H1 (cell line): ENCODE measurements around the gene GABRB2. TPM values are rescaled to one million over a fixed set of nuclear protein-coding genes. Genes with fewer than 3 reads are reported as not detected.

Source experiments
- CTCF ChIA-PET: fragments of 300-600 bp; sonication (Branson Sonifier 250); formaldehyde crosslinking; loops from one replicate; lab custom pipeline; 2021; ENCODE audit not compliant: partially characterized antibody; lab: Charles Lee
- POLR2A ChIA-PET: fragments of 300-600 bp; sonication (Branson Sonifier 250); formaldehyde crosslinking; loops from one replicate; lab custom pipeline; 2021; ENCODE audit warnings: inconsistent platforms; ENCODE audit not compliant: partially characterized antibody; lab: Charles Lee
- DNase-seq, 2 experiments: peaks; one replicate each; pipeline versions ENCODE4 v3.0.0 to v3.0.0-alpha.2; 2010 to 2022; ENCODE audit warnings: low spot score in 2 of 2, low read depth in 1 of 2, mixed read lengths in 1 of 2
- FAIRE-seq: peaks from 2 replicates; lab custom pipeline; 2011; peaks lifted over from hg19 to GRCh38; lab: Jason Lieb, UNC
- H2AFZ ChIP-seq: 2 replicates; pipeline ENCODE4 v1.8.1; 2012; ENCODE audit warnings: low read length, inconsistent platforms
- H2AK5ac ChIP-seq: 2 replicates; pipeline ENCODE4 v1.6.1; 2013; ENCODE audit warnings: low read depth, low read length
- H2BK120ac ChIP-seq: replicated peaks from 2 replicates; pipeline ENCODE3; 2013; ENCODE audit warnings: low read depth, low read length, inconsistent platforms
- H2BK12ac ChIP-seq: 2 replicates; pipeline ENCODE4 v1.6.1; 2013; ENCODE audit warnings: low read depth, low read length
- H2BK15ac ChIP-seq: 2 replicates; pipeline ENCODE4 v1.6.1; 2013; ENCODE audit warnings: low read length
- H2BK20ac ChIP-seq: 2 replicates; pipeline ENCODE4 v1.6.1; 2013; ENCODE audit warnings: low read length
- H2BK5ac ChIP-seq: 2 replicates; pipeline ENCODE4 v1.6.1; 2013; ENCODE audit warnings: low read depth, low read length
- H3K14ac ChIP-seq: 2 replicates; pipeline ENCODE4 v1.6.1; 2013; ENCODE audit warnings: inconsistent platforms; ENCODE audit not compliant: insufficient read length
- H3K18ac ChIP-seq: 2 replicates; pipeline ENCODE4 v1.6.1; 2013; ENCODE audit warnings: low read length; ENCODE audit errors: extremely low read depth
- H3K23ac ChIP-seq: 2 replicates; pipeline ENCODE4 v1.6.1; 2013; ENCODE audit warnings: inconsistent platforms; ENCODE audit not compliant: insufficient read length
- H3K23me2 ChIP-seq: 2 replicates; pipeline ENCODE4 v1.6.1; 2013; ENCODE audit warnings: low read depth, low read length
- H3K27ac ChIP-seq: 2 replicates; pipeline ENCODE4 v1.6.1; 2011; ENCODE audit warnings: low read depth, low read length, inconsistent platforms
- H3K27me3 ChIP-seq, 4 experiments: replicated peaks in 1 of 4; 1 replicate in 1 of 4; 2 replicates in 3 of 4; pipeline versions ENCODE4 v1.6.1 to v1.8.1; 2011 to 2013; ENCODE audit warnings: low read length in 3 of 4, mild to moderate bottlenecking in 3 of 4, inconsistent platforms in 2 of 4, mixed read lengths in 2 of 4, moderate library complexity in 1 of 4; ENCODE audit not compliant: control insufficient read depth in 3 of 4, insufficient read depth in 3 of 4; ENCODE audit errors: extremely low read depth in 1 of 4
- H3K36me3 ChIP-seq, 4 experiments: 2 replicates each; pipeline versions ENCODE4 v1.6.1 to v1.8.1; 2011 to 2013; ENCODE audit warnings: mild to moderate bottlenecking in 4 of 4, low read length in 3 of 4, moderate library complexity in 2 of 4, control low read depth in 1 of 4, inconsistent platforms in 1 of 4; ENCODE audit not compliant: insufficient read depth in 4 of 4, control insufficient read depth in 2 of 4
- H3K4ac ChIP-seq: replicated peaks from 2 replicates; pipeline ENCODE3; 2013; ENCODE audit warnings: low read length, low read depth, mixed read lengths, inconsistent platforms; ENCODE audit not compliant: insufficient read length
- H3K4me1 ChIP-seq, 4 experiments: replicated peaks in 1 of 4; 1 replicate in 1 of 4; 2 replicates in 3 of 4; pipeline versions ENCODE4 v1.6.1 to v1.8.1; 2011 to 2013; ENCODE audit warnings: low read length in 3 of 4, inconsistent platforms in 2 of 4, mixed read lengths in 1 of 4; ENCODE audit not compliant: insufficient read depth in 4 of 4, control insufficient read depth in 3 of 4
- H3K4me2 ChIP-seq, 2 experiments: 2 replicates each; pipeline versions ENCODE4 v1.6.1 to v1.8.1; 2011 to 2013; ENCODE audit warnings: low read depth in 2 of 2, low read length in 2 of 2, control low read depth in 1 of 2, inconsistent platforms in 1 of 2, mild to moderate bottlenecking in 1 of 2; ENCODE audit not compliant: insufficient read depth in 1 of 2
- H3K4me3 ChIP-seq, 4 experiments: fragments of 200-600, 300-600 bp in 1 of 4; sonication (generic), shearing (Covaris generic), sonication (Bioruptor Twin) in 1 of 4; 2 replicates each; pipeline versions ENCODE4 v1.5.1 to v1.8.1; 2011 to 2016; ENCODE audit warnings: low read length in 4 of 4, low read depth in 3 of 4, control low read depth in 2 of 4, inconsistent platforms in 2 of 4, mild to moderate bottlenecking in 2 of 4, mixed read lengths in 1 of 4, moderate library complexity in 1 of 4; ENCODE audit not compliant: insufficient read depth in 2 of 4; ENCODE audit errors: extremely low read depth in 1 of 4
- H3K56ac ChIP-seq: replicated peaks from 2 replicates; pipeline ENCODE3; 2013; ENCODE audit warnings: low read depth, mild to moderate bottlenecking, mixed read lengths, low read length, inconsistent platforms; ENCODE audit not compliant: insufficient read length
- H3K79me1 ChIP-seq: 2 replicates; pipeline ENCODE4 v1.6.1; 2013; ENCODE audit warnings: low read depth, low read length, control low read depth
- H3K79me2 ChIP-seq, 2 experiments: 2 replicates each; pipeline versions ENCODE4 v1.6.1 to v1.8.1; 2012 to 2013; ENCODE audit warnings: low read length in 2 of 2, mild to moderate bottlenecking in 2 of 2, inconsistent platforms in 1 of 2; ENCODE audit not compliant: insufficient read depth in 2 of 2, control insufficient read depth in 1 of 2
- H3K9ac ChIP-seq, 4 experiments: replicated peaks in 1 of 4; 1 replicate in 1 of 4; 2 replicates in 3 of 4; pipeline versions ENCODE4 v1.6.1 to v1.8.1; 2011 to 2013; ENCODE audit warnings: low read depth in 3 of 4, low read length in 3 of 4, control low read depth in 2 of 4, mild to moderate bottlenecking in 2 of 4, moderate library complexity in 2 of 4, inconsistent platforms in 1 of 4; ENCODE audit errors: extremely low read depth in 1 of 4
- H3K9me3 ChIP-seq, 2 experiments: 2 replicates each; pipeline versions ENCODE4 v1.6.1 to v1.8.1; 2012 to 2013; ENCODE audit warnings: mild to moderate bottlenecking in 2 of 2, moderate library complexity in 2 of 2, control low read depth in 1 of 2, inconsistent platforms in 1 of 2, low read depth in 1 of 2, low read length in 1 of 2, mixed read lengths in 1 of 2; ENCODE audit not compliant: insufficient read depth in 2 of 2
- H4K20me1 ChIP-seq, 2 experiments: replicated peaks in 1 of 2; 2 replicates each; pipeline versions ENCODE3 to v1.8.1; 2011 to 2013; ENCODE audit warnings: inconsistent platforms in 2 of 2, low read length in 2 of 2, mild to moderate bottlenecking in 1 of 2; ENCODE audit not compliant: insufficient read depth in 2 of 2, control insufficient read depth in 1 of 2
- H4K5ac ChIP-seq: 2 replicates; pipeline ENCODE4 v1.6.1; 2013; ENCODE audit warnings: low read length, low read depth, mixed read lengths, inconsistent platforms; ENCODE audit not compliant: insufficient read length
- H4K8ac ChIP-seq: 2 replicates; pipeline ENCODE4 v1.8.0; 2013; ENCODE audit warnings: mild to moderate bottlenecking, moderate library complexity, low read length, inconsistent platforms; ENCODE audit not compliant: insufficient read depth; ENCODE audit errors: extremely low read depth
- H4K91ac ChIP-seq: replicated peaks from 2 replicates; pipeline ENCODE3; 2013; ENCODE audit warnings: low read length, mixed read lengths, inconsistent platforms; ENCODE audit not compliant: insufficient read length
- BACH1 ChIP-seq: IDR thresholded peaks from 2 replicates; pipeline ENCODE4 v1.6.1; 2012; ENCODE audit warnings: low read length, improper control_type of control experiment
- CBX8 ChIP-seq: fragments of 300-800, 300-1000 bp; sonication (generic); IDR thresholded peaks from 2 replicates; pipeline ENCODE4 v1.7.1; 2016; ENCODE audit warnings: low read depth, low read length, borderline replicate concordance
- CEBPB ChIP-seq: IDR thresholded peaks from 2 replicates; pipeline ENCODE4 v1.6.1; 2012; ENCODE audit warnings: low read depth, low read length
- FOSL1 ChIP-seq: IDR thresholded peaks from 2 replicates; pipeline ENCODE4 v1.6.1; 2011; ENCODE audit warnings: mild to moderate bottlenecking, low read depth, low read length, moderate library complexity; ENCODE audit not compliant: insufficient read depth
- NRF1 ChIP-seq: IDR thresholded peaks from 2 replicates; pipeline ENCODE4 v1.6.1; 2011; ENCODE audit warnings: mild to moderate bottlenecking, low read depth, low read length, improper control_type of control experiment
- PHF8 ChIP-seq: fragments of 200-600 bp; sonication (generic); conservative IDR thresholded peaks from 2 replicates; pipeline ENCODE4 v1.7.1; 2012; ENCODE audit warnings: low read depth, mild to moderate bottlenecking, inconsistent platforms, low read length, moderate library complexity
- POLR2A ChIP-seq, 2 experiments: IDR thresholded peaks; 1 replicate in 1 of 2; 2 replicates in 1 of 2; pipeline ENCODE4 v1.6.1; 2011; ENCODE audit warnings: low read depth in 2 of 2, low read length in 2 of 2, mild to moderate bottlenecking in 2 of 2; ENCODE audit errors: control extremely low read depth in 1 of 2
- RNF2 ChIP-seq: fragments of 200-900, 300-1000 bp; sonication (generic); IDR thresholded peaks from 2 replicates; pipeline ENCODE4 v1.7.1; 2016; ENCODE audit warnings: borderline replicate concordance, low read depth, mild to moderate bottlenecking, antibody characterized with exemption, low read length; ENCODE audit not compliant: poor library complexity, severe bottlenecking; ENCODE audit errors: missing control alignments
- SIX5 ChIP-seq: IDR thresholded peaks from 2 replicates; pipeline ENCODE4 v1.6.1; 2011; ENCODE audit warnings: mild to moderate bottlenecking, low read depth, low read length
- USF2 ChIP-seq: IDR thresholded peaks from 2 replicates; pipeline ENCODE4 v1.6.1; 2011; ENCODE audit warnings: low read length, improper control_type of control experiment
- YY1 ChIP-seq: IDR thresholded peaks from 2 replicates; pipeline ENCODE4 v1.6.1; 2011; ENCODE audit warnings: low read depth, mild to moderate bottlenecking, low read length
- WGBS, 2 experiments: shearing (Covaris generic) in 1 of 2; methylation state at CpG; one replicate each; pipeline versions ENCODE4 v1.1.6 to v1.1.7; 2013 to 2015; ENCODE audit warnings: low lambda C conversion rate in 2 of 2, mixed read lengths in 2 of 2, inconsistent platforms in 1 of 2, low coverage in 1 of 2, missing lambda C conversion rate in 1 of 2; ENCODE audit not compliant: insufficient replicate concordance in 2 of 2, insufficient coverage in 1 of 2, insufficient read length in 1 of 2; ENCODE audit errors: extremely low coverage in 1 of 2, missing lambda C conversion rate in 1 of 2; 5-methylcytosine and 5-hydroxymethylcytosine counted together
- polyA plus RNA-seq, 7 experiments: library from polyadenylated mRNA; depleted of rRNA in 3 of 7; stranded (reverse) in 5 of 7; unstranded in 2 of 7; fragments of >200 nt in 5 of 7; fragments of 200-250 nt in 2 of 7; gene quantifications; 1 replicate in 5 of 7; 2 replicates in 1 of 7; 4 replicates in 1 of 7; pipeline versions ENCODE4 v1.2.1 to v1.2.3, GENCODE V29; 2011 to 2013; ENCODE audit warnings: missing spikeins in 2 of 7, mixed read lengths in 2 of 7
- total RNA-seq: library from RNA; stranded (reverse); fragmentation: NEBNext Ultra II Directional; extraction: Animal tissue kit (Norgen Biotek cat#: 25700); gene quantifications from 2 replicates; pipeline ENCODE4 v1.2.1, GENCODE V29; 2021
- TF ChIP-seq, protein P1 (sequence below): IDR thresholded peaks from 2 replicates; pipeline ENCODE4 v1.6.1; 2012; ENCODE audit warnings: inconsistent platforms

GABRB2 gene
- total and polyA plus RNA-seq, 2 of the 8 experiments (the other 6 are each of a cell fraction or from before 2014, with no cell fraction given), result 0.54 to 1.9 TPM

GRCh38 chr5:161471211-161471950 is 75.1 kb downstream of the GABRB2 start:
- no peak for DNase-seq
- no peaks in the 10 kb centered on the region for H3K79me2 ChIP-seq
- ChIA-PET POLR2A (no interaction called here), CTCF (no interaction called here)
- H3K27me3 ChIP-seq, result no peaks in the 10 kb centered on the region
- H3K9ac ChIP-seq, result no peak overlapping the region
- H3K56ac ChIP-seq, result no peak overlapping the region
- H3K4me2 ChIP-seq, result no peak overlapping the region
- no peak overlapping the region for H4K5ac ChIP-seq
- H2AFZ ChIP-seq, result no peak overlapping the region
- H2BK120ac ChIP-seq, result no peak overlapping the region
- H3K4me1 ChIP-seq, result no peaks in the 10 kb centered on the region
- H3K36me3 ChIP-seq, result no peaks in the 10 kb centered on the region
- no peak for FAIRE-seq
- no peak overlapping the region for H2AK5ac ChIP-seq
- no peak overlapping the region for H3K23ac ChIP-seq
- H4K91ac ChIP-seq, result no peak overlapping the region
- no peak overlapping the region for H3K4me3 ChIP-seq
- H3K23me2 ChIP-seq, result no peaks in the 10 kb centered on the region; the same call in 1 of the 2 replicates
- H2BK5ac ChIP-seq, result no peak overlapping the region
- no peaks in the 10 kb centered on the region for H4K20me1 ChIP-seq
- H3K4ac ChIP-seq, result no peak overlapping the region
- no peak overlapping the region for H4K8ac ChIP-seq
- H2BK15ac ChIP-seq, result no peak overlapping the region
- H3K14ac ChIP-seq, result no peak overlapping the region
- H3K79me1 ChIP-seq, result no peaks in the 10 kb centered on the region
- 89% methylated on average over 4 of the region's 4 CpGs; no CpG with 5 or more reads in 1 of the 2 experiments for WGBS, 2 experiments
- no peak overlapping the region for H3K27ac ChIP-seq
- H2BK12ac ChIP-seq, result no peak overlapping the region
- H2BK20ac ChIP-seq, result no peak overlapping the region
- no peaks in the 10 kb centered on the region for H3K9me3 ChIP-seq
- no peak overlapping the region for H3K18ac ChIP-seq
- TF ChIP-seq, protein P1, sequence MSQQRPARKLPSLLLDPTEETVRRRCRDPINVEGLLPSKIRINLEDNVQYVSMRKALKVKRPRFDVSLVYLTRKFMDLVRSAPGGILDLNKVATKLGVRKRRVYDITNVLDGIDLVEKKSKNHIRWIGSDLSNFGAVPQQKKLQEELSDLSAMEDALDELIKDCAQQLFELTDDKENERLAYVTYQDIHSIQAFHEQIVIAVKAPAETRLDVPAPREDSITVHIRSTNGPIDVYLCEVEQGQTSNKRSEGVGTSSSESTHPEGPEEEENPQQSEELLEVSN, result no peak
- TF ChIP-seq PHF8 (no peak), CEBPB (no peak), BACH1 (no peak), SIX5 (no peak), POLR2A (IDR thresholded peaks at IDR 0.05; ENCODE audit: control extremely low read depth in 1 of 2, low read depth in 2 of 2, low read length in 2 of 2) (no peak), CBX8 (no peak), NRF1 (no peak), YY1 (no peak), FOSL1 (no peak), RNF2 (no peak), USF2 (no peak)
